NCI-H1092 treated with DMSO at 0.1 percent for 48 hours (cell line): ENCODE results near the gene MUS81.
A peak's percentile ranks its signal among the peaks of the same experiment; 100 is the strongest.
"Not testable (repeated sequence)": the region's sequence is repeated elsewhere in the genome, so short reads cannot be mapped to it uniquely, and the experiment has no call there.

Source experiments
- DNase-seq: peaks from one replicate; lab custom pipeline; 2025; lab: John Stamatoyannopoulos, UW

MUS81 gene

DNA sequence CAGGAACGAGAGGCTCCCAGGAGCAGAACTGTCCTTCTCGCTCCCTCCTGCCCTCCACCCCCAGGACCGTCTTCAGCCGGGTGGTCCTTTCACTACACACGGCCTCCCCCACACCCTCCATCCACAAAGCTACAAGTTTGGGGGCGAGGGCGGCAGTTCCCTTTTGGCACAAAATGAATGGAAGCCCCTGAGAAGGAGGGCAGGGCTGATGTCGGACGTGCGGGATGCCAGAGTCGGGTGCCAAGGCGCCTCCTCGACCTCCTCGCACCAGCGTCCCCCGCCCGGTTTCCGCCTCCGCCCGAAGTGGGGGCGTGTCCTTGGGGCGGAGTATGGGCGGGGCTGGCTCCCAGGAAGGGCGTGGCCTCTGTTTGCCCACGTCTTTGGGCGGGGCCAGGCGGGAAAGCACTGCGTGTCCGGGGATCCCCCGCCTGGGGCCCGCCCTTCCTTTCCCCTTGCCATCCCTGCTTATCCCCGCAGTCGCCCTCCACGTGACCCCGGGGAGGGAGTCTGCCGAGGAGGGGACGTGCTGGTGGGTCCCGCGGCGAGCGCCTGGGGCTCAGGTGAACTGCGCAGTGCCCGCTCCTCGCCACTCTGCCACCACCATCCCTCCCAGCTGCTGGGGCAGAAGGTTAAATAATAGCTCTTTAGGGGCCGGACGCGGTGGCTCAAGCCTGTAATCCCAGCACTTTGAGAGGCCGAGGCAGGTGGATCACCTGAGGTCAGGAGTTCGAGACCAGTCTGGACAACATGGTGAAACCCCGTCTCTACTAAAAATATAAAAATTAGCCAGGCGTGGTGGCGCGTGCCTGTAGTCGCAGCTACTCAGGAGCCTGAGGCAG, 13.3 kb downstream of the MUS81 start:
- DNase-seq, result peak; percentile 82

DNA sequence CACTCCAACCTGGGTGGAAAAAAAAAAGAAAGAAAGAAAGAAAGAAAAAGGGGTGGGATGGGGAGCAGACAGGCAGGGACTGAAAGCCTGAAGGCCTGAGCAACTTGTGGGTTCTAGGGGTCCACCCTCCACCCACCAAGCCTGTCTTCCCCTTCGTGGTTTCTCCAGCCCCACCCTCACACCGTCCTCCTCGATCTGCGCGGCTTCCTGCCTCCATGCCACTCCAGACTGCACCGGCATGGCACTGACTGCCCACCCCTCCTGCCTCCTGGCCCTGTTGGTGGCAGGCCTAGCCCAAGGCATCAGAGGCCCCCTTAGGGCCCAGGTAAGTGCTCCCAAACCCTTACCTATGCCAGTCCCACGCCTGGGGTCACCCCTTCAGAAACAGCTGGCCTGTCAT, 19.4 kb downstream of the MUS81 start, which contains the start of gene CTSW:
TSS of gene CTSW (plus strand) at position 221 of the 400 bp plus-strand sequence. CDS start at position 239, 18 bp downstream.
- DNase-seq, result no peak

- no peak for DNase-seq
These were observed 19.8 kb downstream of the MUS81 start for GRCh38 chr11:65880027-65880426.

GRCh38 chr11:65880844-65881421, 20.7 kb downstream of the MUS81 start:
- no peak for DNase-seq

DNA sequence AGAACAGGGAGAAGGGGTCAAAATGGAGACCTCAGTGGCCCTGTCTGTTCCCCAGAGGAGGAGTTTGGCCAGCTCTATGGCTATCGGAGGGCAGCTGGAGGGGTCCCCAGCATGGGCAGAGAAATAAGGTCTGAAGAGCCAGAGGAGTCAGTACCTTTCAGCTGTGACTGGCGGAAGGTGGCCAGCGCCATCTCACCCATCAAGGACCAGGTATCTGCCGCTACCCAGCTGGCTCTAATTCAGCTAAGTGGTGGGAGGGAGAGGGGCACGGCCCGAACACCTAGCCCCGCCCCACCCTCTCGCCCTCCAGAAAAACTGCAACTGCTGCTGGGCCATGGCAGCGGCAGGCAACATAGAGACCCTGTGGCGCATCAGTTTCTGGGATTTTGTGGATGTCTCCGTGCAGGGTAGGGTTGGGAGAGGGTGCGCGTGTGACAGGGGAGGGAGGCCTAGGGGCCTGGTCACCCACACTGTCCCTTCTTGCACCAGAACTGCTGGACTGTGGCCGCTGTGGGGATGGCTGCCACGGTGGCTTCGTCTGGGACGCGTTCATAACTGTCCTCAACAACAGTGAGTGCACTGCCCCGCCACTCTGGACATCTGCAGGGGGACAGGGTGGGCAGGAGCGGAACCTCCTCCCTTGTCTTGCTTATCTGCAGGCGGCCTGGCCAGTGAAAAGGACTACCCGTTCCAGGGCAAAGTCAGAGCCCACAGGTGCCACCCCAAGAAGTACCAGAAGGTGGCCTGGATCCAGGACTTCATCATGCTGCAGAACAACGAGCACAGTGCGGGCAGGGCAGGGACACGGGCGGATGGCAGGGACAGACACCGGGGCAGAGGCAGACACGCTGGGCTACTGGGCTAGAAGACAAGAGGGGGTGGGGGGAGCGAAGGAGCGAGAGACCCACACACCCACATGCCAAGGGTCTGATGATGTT, 22.2 kb downstream of the MUS81 start:
- no peak for DNase-seq

- DNase-seq, result no peak
These were observed 23.0 kb downstream of the MUS81 start for GRCh38 chr11:65883058-65883761.

DNA sequence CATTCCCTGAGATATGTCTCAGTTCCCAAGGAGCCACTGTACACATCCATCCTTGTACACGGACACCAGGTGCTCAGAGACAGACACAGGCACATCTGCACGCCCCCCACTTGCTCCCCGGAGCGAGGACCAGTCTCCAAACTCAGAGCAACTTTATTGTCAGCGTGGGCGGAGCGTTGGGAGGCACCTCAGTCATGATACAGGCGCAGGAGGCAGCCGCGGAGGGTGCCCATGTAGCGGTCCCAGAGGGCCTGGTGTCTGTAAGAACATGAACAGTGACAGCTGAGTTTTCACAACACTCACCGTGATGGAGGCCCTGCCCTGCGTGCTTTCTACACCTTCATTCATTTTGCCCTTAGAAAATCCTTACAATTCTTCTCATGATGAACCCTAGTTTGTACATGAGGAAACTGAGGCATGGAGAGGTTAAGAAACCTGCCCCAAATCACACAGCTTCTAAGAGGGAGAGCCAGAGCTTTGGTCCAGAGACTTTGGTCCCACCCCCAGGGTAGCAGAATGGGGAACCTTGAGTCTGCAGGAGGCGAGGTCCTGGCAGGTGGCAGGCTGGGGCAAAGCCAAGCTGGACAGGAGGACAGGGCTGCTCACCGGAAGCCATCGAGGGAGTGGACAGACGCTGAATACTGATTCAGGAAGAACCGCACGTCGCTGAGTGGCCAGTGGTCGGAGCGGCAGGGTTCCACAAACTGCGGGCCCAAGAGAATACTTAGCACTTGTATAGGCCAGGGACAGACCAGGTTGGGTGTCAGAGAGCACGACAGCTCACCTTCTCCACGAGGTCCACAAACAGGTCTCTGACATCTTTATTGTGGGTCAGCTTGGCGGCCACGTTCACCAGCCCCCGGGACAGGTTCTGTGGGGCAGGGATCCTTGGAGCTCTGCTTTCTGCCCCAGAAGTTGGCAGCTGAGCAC, 23.8 kb downstream of the MUS81 start:
- DNase-seq, result no peak

DNA sequence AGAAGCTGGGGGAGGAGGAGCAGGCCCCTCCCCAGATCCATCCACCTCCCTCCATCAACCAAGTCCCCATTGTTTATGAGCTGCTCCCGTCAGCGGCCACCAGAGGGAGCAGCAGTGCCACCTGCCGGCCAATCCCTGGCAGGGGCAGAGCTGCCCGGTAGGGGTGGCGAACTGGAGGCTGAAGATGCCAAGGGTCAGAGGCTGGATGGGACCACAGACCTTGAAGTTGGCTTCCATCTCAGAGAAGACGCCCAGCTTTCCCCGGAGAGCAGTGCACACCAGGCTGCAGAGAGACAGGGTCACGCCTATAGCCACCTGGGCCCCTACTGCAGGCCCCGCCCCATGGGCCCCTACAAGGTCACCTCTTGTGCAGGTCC, 24.5 kb downstream of the MUS81 start:
- peak; percentile 65 for DNase-seq

- no peak for DNase-seq
These were observed 25.0 kb downstream of the MUS81 start for GRCh38 chr11:65885231-65885630.

DNA sequence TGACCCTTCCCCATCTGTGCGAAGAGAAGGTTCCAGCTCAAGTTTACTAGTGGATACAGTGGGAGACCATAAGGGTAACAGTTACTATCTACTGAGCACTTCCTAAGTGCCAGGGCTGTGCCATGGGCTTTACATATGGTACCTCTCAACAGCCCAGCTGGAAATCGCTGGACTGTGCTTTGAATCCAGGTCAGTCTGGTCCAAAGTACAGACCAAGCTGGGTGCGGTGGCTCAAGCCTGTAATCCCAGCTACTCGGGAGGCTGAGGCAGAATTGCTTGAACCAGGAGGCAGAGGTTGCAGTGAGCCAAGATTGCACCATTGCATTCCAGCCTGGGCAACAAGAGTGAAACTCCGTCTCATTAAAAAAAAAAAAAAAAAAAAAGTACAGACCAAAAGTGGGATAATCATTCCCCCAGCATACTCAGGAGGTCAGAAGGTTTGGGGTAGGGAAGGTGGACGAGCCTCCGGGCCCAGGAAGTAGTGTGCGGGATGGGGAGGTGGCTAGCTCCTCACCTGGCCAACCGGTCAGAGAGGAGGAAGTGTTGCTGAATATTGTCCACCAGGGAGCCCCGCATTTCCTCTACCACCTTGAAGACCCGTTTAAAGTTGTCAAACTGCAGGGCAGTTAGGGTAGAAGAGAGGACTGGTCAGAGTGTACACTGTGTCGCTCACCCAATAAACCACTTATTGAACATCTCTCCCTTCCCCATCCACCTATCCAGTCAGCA, 25.7 kb downstream of the MUS81 start:
- no peak for DNase-seq

DNA sequence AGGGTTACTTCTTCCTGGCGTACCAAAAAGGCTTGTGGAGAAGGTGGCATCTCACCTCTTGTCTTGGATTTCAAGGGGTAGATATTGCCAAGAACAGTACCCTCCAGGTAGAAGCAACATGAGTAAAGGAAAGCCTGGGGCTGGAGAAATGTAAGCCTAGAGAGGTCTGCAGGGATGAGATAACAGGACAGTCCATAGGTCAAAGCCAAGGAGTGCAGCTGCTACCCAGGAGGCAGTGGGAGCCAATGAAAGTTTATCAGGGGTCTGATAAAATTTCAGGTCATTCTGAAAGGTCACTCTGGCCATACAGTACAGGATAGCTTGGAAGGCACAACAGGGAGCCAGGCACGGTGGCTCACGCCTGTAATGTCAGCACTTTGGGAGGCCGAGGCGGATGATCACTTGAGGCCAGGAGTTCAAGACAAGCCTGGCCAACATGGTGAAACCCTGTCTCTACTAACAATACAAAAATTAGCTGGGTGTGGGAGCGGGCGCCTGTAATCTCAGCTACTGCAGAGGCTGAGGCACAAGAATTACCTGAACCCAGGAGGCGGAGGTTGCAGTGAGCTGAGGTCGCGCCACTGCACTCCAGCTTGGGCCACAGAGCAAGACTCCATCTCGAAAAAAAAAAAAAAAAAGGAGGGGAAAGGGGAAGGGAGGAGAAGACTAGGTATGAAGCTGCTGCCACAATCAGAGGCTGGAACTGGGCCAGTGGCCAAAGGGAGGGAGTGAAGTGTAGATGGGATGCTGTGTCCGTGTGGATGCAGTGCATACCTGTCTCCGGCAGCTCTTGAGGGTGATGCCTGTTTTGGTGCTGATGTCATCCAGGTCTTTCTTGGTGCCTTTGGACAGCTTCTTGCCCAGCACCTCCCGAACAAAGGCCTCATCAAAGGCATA, 26.8 kb downstream of the MUS81 start:
- DNase-seq, result no peak

- no peak for DNase-seq
These were observed 27.5 kb downstream of the MUS81 start for GRCh38 chr11:65887723-65888162.

DNA sequence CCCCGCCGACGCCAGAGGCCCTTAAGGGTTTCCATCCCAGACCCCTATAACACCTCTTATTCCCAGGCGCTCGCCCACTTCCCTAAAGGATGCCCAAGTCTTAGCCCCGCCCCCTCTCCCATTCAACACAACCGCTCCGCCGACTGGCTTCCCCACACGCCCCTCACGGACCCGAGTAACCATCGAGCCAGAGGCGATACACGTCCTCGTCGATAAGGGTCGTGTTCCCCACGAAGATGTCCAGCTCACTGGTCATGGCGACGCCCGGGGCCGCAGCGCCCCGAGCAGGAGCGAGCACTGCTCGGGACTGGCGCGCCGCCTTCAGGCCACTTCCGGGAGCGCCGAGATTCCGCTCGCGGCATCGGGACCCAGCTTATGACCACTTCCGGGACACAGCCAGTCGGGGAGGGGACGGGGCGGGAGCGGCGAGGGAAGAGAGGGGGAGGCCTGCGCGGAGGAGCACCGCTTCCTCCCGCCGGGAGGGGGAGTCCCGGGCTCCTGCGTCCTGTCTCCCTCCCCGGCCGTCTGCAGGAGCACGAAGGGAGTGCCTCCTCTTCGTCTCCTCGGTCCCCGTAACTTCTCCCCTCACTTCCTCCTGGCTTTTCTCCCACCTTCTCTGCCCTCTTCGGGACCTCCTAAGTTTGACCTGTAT, 28.1 kb downstream of the MUS81 start, which contains the start of gene FIBP:
TSS of gene FIBP (minus strand) at position 309 of the 652 bp plus-strand sequence. CDS start at position 256, 53 bp downstream.
- DNase-seq, result peak; percentile 98

DNA sequence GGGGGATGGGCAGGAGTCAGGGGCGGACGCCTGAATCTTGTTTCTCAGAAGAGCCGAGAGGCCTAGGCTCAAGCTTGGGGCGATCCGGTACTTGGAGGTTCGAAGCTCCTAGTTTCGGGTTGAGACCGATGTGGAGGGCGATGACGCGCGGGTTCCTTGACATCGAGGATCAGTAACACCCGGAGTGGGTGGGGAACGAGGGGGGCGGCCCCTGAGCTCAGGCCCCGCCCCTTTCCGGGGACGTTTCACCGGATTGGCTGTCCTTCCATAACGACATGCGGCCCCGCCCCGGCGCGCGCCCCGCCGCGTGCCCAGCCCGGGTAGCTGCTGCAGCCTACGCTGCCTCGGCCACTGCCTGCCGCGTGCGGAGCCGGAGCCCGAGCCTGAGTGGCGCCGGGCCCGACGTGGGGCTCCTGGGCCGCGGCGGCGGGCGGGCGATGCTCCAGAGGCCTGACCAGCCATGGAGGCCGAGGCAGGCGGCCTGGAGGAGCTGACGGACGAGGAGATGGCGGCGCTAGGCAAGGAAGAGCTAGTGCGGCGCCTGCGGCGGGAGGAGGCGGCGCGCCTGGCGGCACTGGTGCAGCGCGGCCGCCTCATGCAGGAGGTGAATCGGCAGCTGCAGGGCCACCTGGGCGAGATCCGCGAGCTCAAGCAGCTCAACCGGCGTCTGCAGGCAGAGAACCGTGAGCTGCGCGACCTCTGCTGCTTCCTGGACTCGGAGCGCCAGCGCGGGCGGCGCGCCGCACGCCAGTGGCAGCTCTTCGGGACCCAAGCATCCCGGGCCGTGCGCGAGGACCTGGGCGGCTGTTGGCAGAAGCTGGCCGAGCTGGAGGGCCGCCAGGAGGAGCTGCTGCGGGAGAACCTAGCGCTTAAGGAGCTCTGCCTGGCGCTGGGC, 30.3 kb downstream of the MUS81 start, which contains the start of gene CCDC85B:
TSS of gene CCDC85B (plus strand) at position 350 of the 895 bp plus-strand sequence. CDS start at position 461, 111 bp downstream.
- peak; percentile 96 for DNase-seq

DNA sequence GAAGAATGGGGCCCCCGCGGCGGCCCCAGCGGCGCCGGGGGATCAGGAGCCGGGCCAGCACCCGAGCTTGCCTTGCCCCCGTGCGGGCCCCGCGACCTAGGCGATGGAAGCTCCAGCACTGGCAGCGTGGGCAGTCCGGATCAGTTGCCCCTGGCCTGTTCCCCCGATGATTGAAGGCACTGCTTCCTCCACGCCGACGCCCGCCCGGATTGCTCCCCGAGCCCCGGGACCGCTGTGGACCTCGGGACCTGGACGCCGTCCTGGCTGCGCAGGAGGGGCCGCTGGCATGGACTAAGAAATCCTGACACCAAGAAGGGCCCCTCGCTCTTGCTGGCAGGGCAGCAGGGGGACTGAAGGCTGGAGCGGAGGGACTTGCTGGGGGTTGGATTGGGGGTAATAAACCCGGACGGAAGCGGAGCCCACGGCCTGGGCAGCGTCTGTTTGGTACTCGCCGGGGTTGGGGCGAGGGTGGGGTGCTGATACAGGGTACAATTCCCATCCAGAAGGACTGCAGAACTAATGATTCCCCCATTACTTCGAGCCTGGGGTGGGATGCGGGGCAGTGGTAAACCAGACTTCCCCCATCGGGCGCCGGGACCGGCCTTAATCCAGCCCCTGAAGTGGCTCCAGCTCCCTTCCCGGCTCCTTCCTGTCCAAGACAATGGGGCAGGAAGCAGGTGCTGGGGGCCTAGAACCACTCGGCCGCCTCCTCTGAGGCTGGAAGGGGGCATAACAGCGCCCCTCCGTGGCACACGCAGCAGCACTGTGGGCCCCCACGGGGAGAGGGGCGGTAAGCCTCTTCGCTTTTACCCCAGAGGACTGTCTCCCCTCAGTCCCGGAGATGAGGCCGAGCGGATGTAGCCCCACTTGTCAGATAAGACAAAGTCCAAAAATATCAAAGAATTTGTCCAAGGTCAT, 31.2 kb downstream of the MUS81 start:
- peak; percentile 31 for DNase-seq

GRCh38 chr11:65892137-65892540, 31.9 kb downstream of the MUS81 start:
- not testable (repeated sequence) for DNase-seq
